Lung (tissue), 12 donors: ENCODE measurements around the gene NAXE. TPM values are rescaled to one million over a fixed set of nuclear protein-coding genes. Genes with fewer than 3 reads are reported as not detected.
A peak's percentile ranks its signal among the peaks of the same experiment; 100 is the strongest.
"Not testable (repeated sequence)": the region's sequence is repeated elsewhere in the genome, so short reads cannot be mapped to it uniquely, and the experiment has no call there.

ENCODE experiments used
- ATAC-seq: fragments of 200-7000 bp; cut with Tn5 transposase; one replicate; pipeline ENCODE4 v1.9.1; 2020; ENCODE audit warnings: moderate number of reproducible peaks; ENCODE audit not compliant: insufficient read depth, low FRiP score
- DNase-seq, 3 donors: peaks; one replicate each; pipeline ENCODE4 v3.0.0-alpha.2; 2013 to 2017
- H3K27ac ChIP-seq, 2 donors: one replicate each; pipeline ENCODE4 v1.5.1; 2013; ENCODE audit warnings: mild to moderate bottlenecking in 2 of 2, moderate library complexity in 2 of 2, control low read depth in 1 of 2, inconsistent platforms in 1 of 2, low read depth in 1 of 2, low read length in 1 of 2
- H3K27me3 ChIP-seq, 3 donors: one replicate each; pipeline ENCODE4 v1.5.1; 2013; ENCODE audit warnings: low read length in 2 of 3; ENCODE audit not compliant: control insufficient read depth in 3 of 3, insufficient read depth in 3 of 3
- H3K36me3 ChIP-seq, 4 donors: one replicate each; pipeline ENCODE4 v1.5.1; 2013; ENCODE audit warnings: low read length in 4 of 4, mild to moderate bottlenecking in 1 of 4, moderate library complexity in 1 of 4; ENCODE audit not compliant: control insufficient read depth in 4 of 4, insufficient read depth in 4 of 4
- H3K4me1 ChIP-seq, 5 donors: one replicate each; pipeline ENCODE4 v1.5.1; 2013; ENCODE audit warnings: low read length in 5 of 5, mild to moderate bottlenecking in 2 of 5, moderate library complexity in 1 of 5; ENCODE audit not compliant: control insufficient read depth in 5 of 5, insufficient read depth in 5 of 5
- H3K4me3 ChIP-seq: one replicate; pipeline ENCODE4 v1.5.1; 2013; ENCODE audit warnings: mild to moderate bottlenecking, control low read depth, moderate library complexity
- H3K9ac ChIP-seq, 2 donors: one replicate each; pipeline ENCODE4 v1.5.1; 2013; ENCODE audit warnings: low read length in 2 of 2, control low read depth in 1 of 2; ENCODE audit not compliant: insufficient read depth in 1 of 2
- H3K9me3 ChIP-seq, 4 donors: one replicate each; pipeline ENCODE4 v1.5.1; 2013; ENCODE audit warnings: low read length in 3 of 4, mild to moderate bottlenecking in 1 of 4, moderate library complexity in 1 of 4; ENCODE audit not compliant: control insufficient read depth in 4 of 4, insufficient read depth in 3 of 4
- WGBS, 2 donors: extraction: QIAGEN DNeasy Blood & Tissue Kit; methylation state at CpG; one replicate each; pipeline ENCODE4 v1.1.7; 2013; 5-methylcytosine and 5-hydroxymethylcytosine counted together
- polyA plus RNA-seq, 2 donors: library from polyadenylated mRNA; stranded (reverse); fragments of 200-250 nt; gene quantifications; one replicate each; pipeline ENCODE4 v1.2.1, GENCODE V29; 2013
- total RNA-seq, 2 donors: library from RNA; depleted of rRNA in 1 of 2; stranded (reverse); fragments of >200 nt in 1 of 2; gene quantifications; one replicate each; pipeline ENCODE4 v1.2.1, GENCODE V29; 2014 to 2021
- TF ChIP-seq, protein P1 (sequence below): IDR thresholded peaks from 2 replicates; pipeline ENCODE4 v1.5.1; 2012; ENCODE audit warnings: mild to moderate bottlenecking; ENCODE audit errors: control extremely low read depth, extremely low read depth
- donor health status: control.
- donor health status: control.
- donor health status: Bipolar disorder and iron deficiency.
- donor health status: healthy.
- donor health status: DM: yes; HTN: yes; CAD: no.

Gene NAXE
- total and polyA plus RNA-seq, 4 donors: 38.1 to 95.8 (median 78.8) TPM

DNA sequence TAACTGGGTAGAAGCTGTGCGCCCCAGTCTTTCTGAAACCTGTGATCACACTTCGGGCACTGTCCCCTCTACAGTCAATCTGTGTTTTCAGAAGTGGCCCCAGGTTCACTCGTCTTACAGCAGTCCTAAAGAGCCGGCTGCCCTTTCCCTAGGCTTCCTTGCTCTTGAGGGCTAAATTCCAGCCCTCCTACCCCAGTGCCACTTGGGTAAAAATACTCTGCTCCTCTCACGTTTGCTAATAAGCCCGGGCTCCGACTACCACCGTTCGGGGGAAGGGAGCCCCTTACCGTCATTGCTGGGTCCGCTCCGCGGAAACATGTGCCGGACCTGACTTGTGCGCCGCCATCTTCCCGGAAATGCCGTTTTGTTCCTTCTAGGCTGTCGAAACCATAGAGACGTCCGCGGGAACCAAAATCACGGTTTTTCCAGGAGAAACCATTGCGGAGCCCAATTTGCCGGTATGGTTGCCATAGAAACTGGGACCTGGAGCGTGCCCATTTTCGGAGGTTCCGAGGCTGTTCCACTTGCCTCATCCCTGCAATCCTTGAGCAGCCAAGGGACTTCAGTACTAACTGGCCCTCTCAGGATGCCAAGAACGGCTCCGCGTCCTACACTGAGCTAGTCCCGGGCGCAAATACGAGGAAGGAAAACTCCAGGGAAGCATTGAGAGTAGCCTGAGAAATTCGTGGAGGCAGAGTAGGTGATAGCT, 9.7 kb downstream of the NAXE start, which contains the start of gene GPATCH4:
Gene GPATCH4, minus strand, starts transcription at position 358 of the 709 bp plus-strand sequence.
- peak; percentile 84 to 89 (median 87) for DNase-seq
- Histone ChIP-seq H3K9ac (peak within 1 kb of the TSS; percentile 31 to 73), H3K36me3 (peaks cover 3 to 14% (median 10%) of the 10 kb centered on the region in 4 donors), H3K27me3 (no peaks in the 10 kb centered on the region), H3K9me3 (no peaks in the 10 kb centered on the region), H3K4me3 (peak within 1 kb of the TSS; percentile 75), H3K27ac (peak within 1 kb of the TSS; percentile 34 to 63), H3K4me1 (peaks cover 3 to 10% (median 6%) of the 10 kb centered on the region in 5 donors)
- TF ChIP-seq, protein P1, sequence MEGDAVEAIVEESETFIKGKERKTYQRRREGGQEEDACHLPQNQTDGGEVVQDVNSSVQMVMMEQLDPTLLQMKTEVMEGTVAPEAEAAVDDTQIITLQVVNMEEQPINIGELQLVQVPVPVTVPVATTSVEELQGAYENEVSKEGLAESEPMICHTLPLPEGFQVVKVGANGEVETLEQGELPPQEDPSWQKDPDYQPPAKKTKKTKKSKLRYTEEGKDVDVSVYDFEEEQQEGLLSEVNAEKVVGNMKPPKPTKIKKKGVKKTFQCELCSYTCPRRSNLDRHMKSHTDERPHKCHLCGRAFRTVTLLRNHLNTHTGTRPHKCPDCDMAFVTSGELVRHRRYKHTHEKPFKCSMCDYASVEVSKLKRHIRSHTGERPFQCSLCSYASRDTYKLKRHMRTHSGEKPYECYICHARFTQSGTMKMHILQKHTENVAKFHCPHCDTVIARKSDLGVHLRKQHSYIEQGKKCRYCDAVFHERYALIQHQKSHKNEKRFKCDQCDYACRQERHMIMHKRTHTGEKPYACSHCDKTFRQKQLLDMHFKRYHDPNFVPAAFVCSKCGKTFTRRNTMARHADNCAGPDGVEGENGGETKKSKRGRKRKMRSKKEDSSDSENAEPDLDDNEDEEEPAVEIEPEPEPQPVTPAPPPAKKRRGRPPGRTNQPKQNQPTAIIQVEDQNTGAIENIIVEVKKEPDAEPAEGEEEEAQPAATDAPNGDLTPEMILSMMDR: no peak
- ATAC-seq: peak; percentile 83
- WGBS, 2 donors: 0 to 1% methylated on average over 35 of the region's 35 CpGs

DNA sequence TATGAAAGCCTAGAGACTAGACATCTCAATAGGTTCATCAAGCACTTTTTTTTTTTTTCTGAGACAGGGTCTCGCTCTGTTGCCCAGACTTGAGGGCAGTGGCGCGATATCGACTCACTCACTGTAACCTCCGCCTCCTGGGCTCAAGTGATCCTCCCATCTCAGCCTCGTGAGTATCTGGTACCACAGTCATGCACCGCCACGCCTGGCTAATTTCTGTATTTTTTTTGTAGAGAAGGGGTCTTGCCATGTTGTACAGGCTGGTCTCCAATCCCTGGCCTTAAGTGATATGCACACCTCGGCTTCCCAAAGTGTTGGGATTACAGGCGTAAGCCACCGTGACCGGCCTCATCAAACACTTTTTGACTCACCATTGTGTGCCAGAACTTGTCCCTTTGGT, 10.3 kb downstream of the NAXE start:
- Histone ChIP-seq H3K9me3 (no peaks in the 10 kb centered on the region), H3K4me1 (peaks cover 3 to 10% (median 6%) of the 10 kb centered on the region in 5 donors), H3K36me3 (peaks cover 3 to 11% (median 9%) of the 10 kb centered on the region in 4 donors), H3K27me3 (no peaks in the 10 kb centered on the region), H3K9ac (peak overlapping the region; percentile 31 to 73), H3K27ac (peak overlapping the region in 1 of 2 donors; percentile 63), H3K4me3 (no peak overlapping the region)
- ATAC-seq: no peak
- no peak for DNase-seq
- TF ChIP-seq, protein P1: no peak
- WGBS, 2 donors: 77 to 79% methylated on average over 12 of the region's 12 CpGs

DNA sequence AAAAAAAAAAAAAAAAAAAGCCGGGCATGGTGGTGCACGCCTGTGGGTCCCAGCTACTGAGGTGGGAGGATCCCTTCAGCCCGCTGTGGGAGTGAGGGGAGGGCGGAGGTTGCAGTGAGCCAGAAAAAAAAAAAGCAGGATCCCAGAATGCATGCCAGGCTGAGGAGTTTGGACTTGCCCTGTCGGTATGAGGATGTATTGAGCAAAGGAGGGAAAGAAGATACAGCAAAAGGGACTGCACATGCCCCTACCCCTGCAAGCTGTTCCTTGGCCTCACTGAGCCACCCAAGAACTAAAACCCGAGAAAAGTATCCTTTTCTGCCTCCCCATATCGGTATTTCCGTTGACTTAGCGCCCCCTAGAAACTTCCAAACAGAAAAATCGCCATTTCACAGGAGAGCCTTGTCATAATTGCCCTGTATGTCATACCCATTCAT, 11.0 kb downstream of the NAXE start:
- Histone ChIP-seq H3K9me3 (no peaks in the 10 kb centered on the region), H3K9ac (no peak overlapping the region), H3K4me1 (peaks cover 3 to 10% (median 6%) of the 10 kb centered on the region in 5 donors), H3K27me3 (no peaks in the 10 kb centered on the region), H3K36me3 (peaks cover 3 to 10% (median 5%) of the 10 kb centered on the region in 4 donors), H3K4me3 (no peak overlapping the region), H3K27ac (no peak overlapping the region)
- TF ChIP-seq, protein P1: no peak
- no peak for DNase-seq
- no peak for ATAC-seq
- WGBS, 2 donors: 36 to 47% methylated on average over 9 to 10 of the region's 10 CpGs

DNA sequence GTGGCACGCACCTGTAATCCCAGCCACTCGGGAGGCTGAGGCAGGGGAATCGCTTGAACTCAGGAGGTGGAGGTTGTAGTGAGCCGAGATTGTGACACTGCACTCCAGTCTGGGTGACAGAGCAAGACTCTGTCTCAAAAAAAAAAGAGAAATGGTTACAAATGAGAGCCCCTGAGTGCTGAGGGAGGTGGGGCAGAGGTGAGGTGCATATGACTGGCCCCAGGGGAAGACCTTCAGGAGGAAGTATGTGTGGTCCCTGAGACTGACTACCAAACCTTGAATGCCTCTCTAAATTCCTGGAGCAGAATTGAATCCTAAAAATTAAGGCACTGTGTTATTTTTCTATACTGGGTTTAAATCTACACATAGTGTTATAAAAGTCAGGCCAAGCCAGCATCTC, 15.8 kb downstream of the NAXE start:
- H3K9ac ChIP-seq, H3K36me3 ChIP-seq, H3K27ac ChIP-seq, H3K4me3 ChIP-seq, ATAC-seq, H3K27me3 ChIP-seq, H3K4me1 ChIP-seq, DNase-seq, H3K9me3 ChIP-seq: not testable (repeated sequence)
- WGBS, 2 donors: 81 to 93% methylated on average over 4 of the region's 4 CpGs
